Adrenal gland (tissue), 5 donors: ENCODE results near the gene TUBB4B.

ENCODE experiments used
- POLR2A ChIP-seq, 2 donors: fragments of 450-650 bp; IDR thresholded peaks; one replicate each; pipeline ENCODE4 v1.6.1; 2017; ENCODE audit warnings: antibody characterized with exemption in 2 of 2, mild to moderate bottlenecking in 2 of 2, moderate library complexity in 1 of 2
- TF ChIP-seq, protein P1 (sequence below), 6 experiments: fragments of 450-650 bp in 4 of 6; fragments of 200-600 bp in 2 of 6; sonication (generic) in 1 of 6; IDR thresholded peaks; 1 replicate in 5 of 6; 2 replicates in 1 of 6; pipeline versions ENCODE4 v1.5.1 to v1.8.0; 2016 to 2021; ENCODE audit warnings: antibody characterized with exemption in 6 of 6, mild to moderate bottlenecking in 2 of 6, moderate library complexity in 1 of 6
- donor health status: DM: no; HTN: no; CAD: no.

DNA sequence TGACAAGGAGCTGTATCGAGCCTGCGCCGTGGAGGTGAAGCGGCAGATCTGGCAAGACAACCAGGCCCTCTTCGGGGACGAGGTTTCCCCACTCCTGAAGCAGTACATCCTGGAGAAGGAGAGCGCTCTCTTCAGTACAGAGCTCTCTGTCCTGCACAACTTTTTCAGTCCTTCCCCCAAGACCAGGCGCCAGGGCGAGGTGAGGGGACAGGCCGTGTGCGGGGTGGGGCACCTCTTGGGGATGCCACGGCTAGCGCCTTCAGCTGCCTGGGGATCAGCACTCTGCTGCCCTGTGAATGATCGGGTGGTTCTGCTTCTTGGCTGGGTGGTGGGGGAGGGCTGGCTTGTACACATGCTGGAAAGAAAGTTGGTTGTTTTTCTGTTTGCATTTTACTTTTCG is 15.8 kb downstream of the TUBB4B start:
- TF ChIP-seq, protein P1, sequence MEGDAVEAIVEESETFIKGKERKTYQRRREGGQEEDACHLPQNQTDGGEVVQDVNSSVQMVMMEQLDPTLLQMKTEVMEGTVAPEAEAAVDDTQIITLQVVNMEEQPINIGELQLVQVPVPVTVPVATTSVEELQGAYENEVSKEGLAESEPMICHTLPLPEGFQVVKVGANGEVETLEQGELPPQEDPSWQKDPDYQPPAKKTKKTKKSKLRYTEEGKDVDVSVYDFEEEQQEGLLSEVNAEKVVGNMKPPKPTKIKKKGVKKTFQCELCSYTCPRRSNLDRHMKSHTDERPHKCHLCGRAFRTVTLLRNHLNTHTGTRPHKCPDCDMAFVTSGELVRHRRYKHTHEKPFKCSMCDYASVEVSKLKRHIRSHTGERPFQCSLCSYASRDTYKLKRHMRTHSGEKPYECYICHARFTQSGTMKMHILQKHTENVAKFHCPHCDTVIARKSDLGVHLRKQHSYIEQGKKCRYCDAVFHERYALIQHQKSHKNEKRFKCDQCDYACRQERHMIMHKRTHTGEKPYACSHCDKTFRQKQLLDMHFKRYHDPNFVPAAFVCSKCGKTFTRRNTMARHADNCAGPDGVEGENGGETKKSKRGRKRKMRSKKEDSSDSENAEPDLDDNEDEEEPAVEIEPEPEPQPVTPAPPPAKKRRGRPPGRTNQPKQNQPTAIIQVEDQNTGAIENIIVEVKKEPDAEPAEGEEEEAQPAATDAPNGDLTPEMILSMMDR (IDR thresholded peaks at IDR 0.05), result no peak
- no peak for TF ChIP-seq POLR2A (IDR thresholded peaks at IDR 0.05)
